HCT116 (cell line): ENCODE data around the gene ELP2.

Experiments
- REST ChIP-seq: IDR thresholded peaks from 2 replicates; pipeline ENCODE4 v1.6.1; 2012; ENCODE audit warnings: low read depth
- SP1 ChIP-seq: IDR thresholded peaks from 2 replicates; pipeline ENCODE4 v1.6.1; 2012; ENCODE audit warnings: low read depth

- TF ChIP-seq REST (no peak), SP1 (no peak)
Observed at GRCh38 chr18:36109737-36110136, 20.0 kb upstream of the ELP2 start.
